ENCODE measurements around the gene RPL13A. TPM values are rescaled to one million over a fixed set of nuclear protein-coding genes. Genes with fewer than 3 reads are reported as not detected.

Gene RPL13A
- total RNA-seq, 2 donors from 2014 or later, result 1,658 to 1,769 TPM

GRCh38 chr19:49474542-49474924 lies 12.9 kb upstream of the RPL13A start:
- intact Hi-C loops (cut with DNase I), result no loop called here
- DNase-seq (ENCODE audit: low spot score), result no peak

- intact Hi-C loops (cut with DNase I), result no loop called here
- no peak for DNase-seq (ENCODE audit: low spot score)
Observed at GRCh38 chr19:49475191-49475917, 12.1 kb upstream of the RPL13A start.

GRCh38 chr19:49475995-49476880 lies 11.2 kb upstream of the RPL13A start:
- intact Hi-C loops (cut with DNase I), result no loop called here
- no peak for DNase-seq (ENCODE audit: low spot score)

GRCh38 chr19:49479975-49480628 lies 7.3 kb upstream of the RPL13A start:
- no peak for DNase-seq (ENCODE audit: low spot score)
- intact Hi-C loops (cut with DNase I), result no loop called here

GRCh38 chr19:49481020-49481683 lies 6.3 kb upstream of the RPL13A start:
- no peak for DNase-seq (ENCODE audit: low spot score)
- intact Hi-C loops (cut with DNase I), result no loop called here

- no peak for DNase-seq (ENCODE audit: low spot score)
- intact Hi-C loops (cut with DNase I), result no loop called here
Observed at GRCh38 chr19:49486232-49486631, 1.2 kb upstream of the RPL13A start.

GRCh38 chr19:49486710-49487276 lies 615 bp upstream of the RPL13A start:
- no peak for DNase-seq (ENCODE audit: low spot score)
- intact Hi-C loops (cut with DNase I), result no loop called here

GRCh38 chr19:49488046-49488862 lies 846 bp downstream of the RPL13A start:
- DNase-seq (ENCODE audit: low spot score), result no peak
- intact Hi-C loops (cut with DNase I), result no loop called here

- intact Hi-C loops (cut with DNase I), result no loop called here
Observed at GRCh38 chr19:49488863-49489537, 1.6 kb downstream of the RPL13A start.

GRCh38 chr19:49489601-49490167 lies 2.3 kb downstream of the RPL13A start:
- DNase-seq (ENCODE audit: low spot score), result no peak
- intact Hi-C loops (cut with DNase I), result no loop called here

More at GRCh38 chr19:49488863-49489537, 1.6 kb downstream of the RPL13A start:
- no peak for DNase-seq (ENCODE audit: low spot score)

- no peak for DNase-seq (ENCODE audit: low spot score)
- intact Hi-C loops (cut with DNase I), result no loop called here
Observed at GRCh38 chr19:49490287-49491029, 3.0 kb downstream of the RPL13A start.

GRCh38 chr19:49491030-49491803 lies 3.8 kb downstream of the RPL13A start:
- no peak for DNase-seq (ENCODE audit: low spot score)
- intact Hi-C loops (cut with DNase I), result no loop called here

- intact Hi-C loops (cut with DNase I), result no loop called here
- no peak for DNase-seq (ENCODE audit: low spot score)
Observed at GRCh38 chr19:49491804-49492572, 4.6 kb downstream of the RPL13A start.

GRCh38 chr19:49492573-49493405 lies 5.4 kb downstream of the RPL13A start:
- no peak for DNase-seq (ENCODE audit: low spot score)
- intact Hi-C loops (cut with DNase I), result no loop called here
